GM19239 (cell line): ENCODE measurements around the gene MPG.

ENCODE experiments used
- DNase-seq: peaks from one replicate; pipeline ENCODE4 v3.0.0; 2011; ENCODE audit warnings: low spot score; ENCODE audit not compliant: insufficient read length
- FAIRE-seq: peaks from 2 replicates; lab custom pipeline; 2011; peaks lifted over from hg19 to GRCh38; lab: Jason Lieb, UNC

Gene MPG

DNA sequence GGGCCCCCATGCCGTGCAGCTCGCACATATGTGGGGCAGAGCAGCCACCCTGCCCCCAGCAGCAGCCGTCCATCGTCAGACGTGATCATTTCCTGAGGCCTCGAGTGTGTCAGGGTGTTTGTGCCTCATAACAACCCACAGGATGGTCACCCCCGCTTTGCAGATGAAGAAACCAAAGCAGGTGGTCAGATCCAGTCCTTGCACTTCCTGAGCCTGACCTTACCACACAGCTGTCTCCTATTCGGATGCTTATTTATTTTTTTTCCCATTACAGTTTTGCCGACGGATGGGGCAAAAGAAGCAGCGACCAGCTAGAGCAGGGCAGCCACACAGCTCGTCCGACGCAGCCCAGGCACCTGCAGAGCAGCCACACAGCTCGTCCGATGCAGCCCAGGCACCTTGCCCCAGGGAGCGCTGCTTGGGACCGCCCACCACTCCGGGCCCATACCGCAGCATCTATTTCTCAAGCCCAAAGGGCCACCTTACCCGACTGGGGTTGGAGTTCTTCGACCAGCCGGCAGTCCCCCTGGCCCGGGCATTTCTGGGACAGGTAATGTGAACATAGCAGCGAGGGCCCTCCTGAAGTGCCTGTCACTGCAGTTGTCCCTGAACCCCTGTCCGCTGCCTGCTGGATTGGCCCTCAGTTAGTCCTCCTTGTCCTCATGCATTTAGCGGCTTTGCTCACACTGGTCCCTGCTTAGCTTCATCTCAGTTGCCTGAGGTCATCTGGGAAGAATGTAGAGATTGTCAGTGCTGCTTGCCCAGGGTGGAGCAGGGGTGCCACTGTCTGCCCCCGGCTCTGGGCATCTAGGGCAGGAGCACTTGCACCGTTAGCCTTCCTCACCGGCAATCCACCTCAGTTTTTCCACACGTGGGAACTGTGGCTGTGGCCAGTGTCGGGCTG lies 1.4 kb downstream of the MPG start:
- FAIRE-seq (no peak), DNase-seq (no peak)

DNA sequence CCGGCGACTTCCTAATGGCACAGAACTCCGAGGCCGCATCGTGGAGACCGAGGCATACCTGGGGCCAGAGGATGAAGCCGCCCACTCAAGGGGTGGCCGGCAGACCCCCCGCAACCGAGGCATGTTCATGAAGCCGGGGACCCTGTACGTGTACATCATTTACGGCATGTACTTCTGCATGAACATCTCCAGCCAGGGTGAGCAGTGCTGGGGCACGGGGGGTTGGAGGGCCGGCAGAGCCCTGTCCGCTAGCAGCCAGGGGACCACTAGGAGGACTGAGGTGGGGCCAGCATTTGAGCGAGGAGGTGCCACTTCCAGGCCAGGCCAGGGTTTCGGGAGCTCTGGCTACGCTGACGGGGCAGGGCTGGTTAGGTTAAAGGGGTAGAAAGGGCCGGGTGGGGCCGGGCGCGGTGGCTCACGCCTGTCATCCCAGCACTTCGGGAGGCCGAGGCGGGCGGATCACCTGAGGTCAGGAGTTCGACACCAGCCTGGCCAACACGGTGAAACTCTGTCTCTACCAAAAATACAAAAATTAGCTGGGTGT lies 5.1 kb downstream of the MPG start:
- no peak for FAIRE-seq
- DNase-seq, result no peak

DNA sequence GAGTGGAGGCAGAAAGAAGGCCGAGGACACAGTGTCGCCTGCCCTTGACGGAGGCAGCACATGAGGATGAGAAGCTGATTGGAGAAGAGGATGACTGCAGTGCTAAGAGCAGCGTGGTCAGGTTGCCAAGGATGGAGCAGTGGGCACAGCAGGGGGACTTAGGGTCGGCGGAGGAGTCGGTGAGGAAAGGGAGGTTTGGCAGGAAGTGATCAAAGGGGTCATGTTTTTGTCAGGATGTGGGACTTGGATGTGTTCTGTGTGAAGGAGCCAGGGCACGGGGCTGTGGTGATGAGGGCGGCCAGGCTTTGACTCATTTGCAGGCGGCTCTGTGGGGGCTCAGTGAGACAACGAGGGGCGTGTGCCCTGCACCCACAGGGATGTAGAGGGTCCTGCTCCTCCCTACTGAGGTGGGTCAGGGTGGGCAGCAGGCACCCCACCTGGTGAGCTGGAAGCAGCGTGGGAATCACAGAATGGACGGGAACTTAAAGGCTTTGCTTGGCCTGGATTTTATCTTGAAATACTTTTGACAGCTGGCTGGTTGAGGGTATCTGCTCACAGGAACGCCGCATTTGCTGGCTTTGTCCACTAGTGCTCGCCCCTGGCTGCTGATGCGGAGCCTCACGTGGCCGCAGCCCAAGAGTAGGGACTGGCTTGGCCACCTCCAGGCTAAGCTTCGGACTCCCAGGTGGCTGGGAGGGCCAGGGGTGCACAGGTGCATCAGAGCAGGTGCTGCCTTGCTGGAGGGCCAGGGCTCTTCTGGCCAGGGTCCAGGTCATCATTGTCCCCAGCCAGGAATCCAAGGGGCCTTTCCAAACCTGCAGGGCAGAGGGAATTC lies 6.0 kb downstream of the MPG start:
- no peak for DNase-seq
- FAIRE-seq, result no peak

DNA sequence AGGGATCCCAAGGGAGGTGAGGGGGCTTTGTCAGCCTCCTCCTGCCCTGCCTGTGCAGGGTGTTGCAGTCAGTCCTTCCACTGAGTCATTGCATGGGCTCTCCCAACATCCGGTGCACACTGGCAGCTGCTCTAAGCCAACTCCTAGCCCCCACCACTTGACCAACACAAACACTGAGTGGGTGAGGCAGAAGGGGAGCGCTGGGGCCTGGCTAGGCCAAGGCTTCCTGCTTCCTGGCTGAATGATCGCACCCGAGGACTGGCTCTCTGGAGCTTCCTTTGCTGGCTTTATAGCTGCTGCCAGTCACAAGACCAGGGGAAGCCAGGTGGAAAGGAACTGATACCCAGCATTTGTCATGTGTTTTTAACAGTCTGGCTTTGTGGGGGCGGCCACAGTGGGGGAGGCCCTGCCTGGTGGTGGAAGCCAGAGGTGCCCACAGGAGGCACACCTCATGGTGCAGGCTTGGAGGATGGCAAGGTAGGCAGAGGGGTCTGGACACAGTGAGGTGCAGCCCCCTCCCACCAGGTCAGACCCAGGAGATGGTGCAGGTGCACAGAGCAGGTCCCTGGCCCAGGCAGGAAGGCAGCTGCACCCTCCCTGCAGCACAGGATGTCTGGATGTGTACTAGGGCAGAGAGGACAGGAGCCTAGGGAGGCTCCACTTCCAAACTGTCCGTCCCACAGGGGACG lies 6.8 kb downstream of the MPG start:
- FAIRE-seq (peak; percentile 84), DNase-seq (peak; percentile 73)

DNA sequence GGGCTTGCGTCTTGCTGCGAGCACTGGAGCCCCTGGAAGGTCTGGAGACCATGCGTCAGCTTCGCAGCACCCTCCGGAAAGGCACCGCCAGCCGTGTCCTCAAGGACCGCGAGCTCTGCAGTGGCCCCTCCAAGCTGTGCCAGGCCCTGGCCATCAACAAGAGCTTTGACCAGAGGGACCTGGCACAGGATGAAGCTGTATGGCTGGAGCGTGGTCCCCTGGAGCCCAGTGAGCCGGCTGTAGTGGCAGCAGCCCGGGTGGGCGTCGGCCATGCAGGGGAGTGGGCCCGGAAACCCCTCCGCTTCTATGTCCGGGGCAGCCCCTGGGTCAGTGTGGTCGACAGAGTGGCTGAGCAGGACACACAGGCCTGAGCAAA lies 7.4 kb downstream of the MPG start:
- no peak for DNase-seq
- FAIRE-seq, result no peak

DNA sequence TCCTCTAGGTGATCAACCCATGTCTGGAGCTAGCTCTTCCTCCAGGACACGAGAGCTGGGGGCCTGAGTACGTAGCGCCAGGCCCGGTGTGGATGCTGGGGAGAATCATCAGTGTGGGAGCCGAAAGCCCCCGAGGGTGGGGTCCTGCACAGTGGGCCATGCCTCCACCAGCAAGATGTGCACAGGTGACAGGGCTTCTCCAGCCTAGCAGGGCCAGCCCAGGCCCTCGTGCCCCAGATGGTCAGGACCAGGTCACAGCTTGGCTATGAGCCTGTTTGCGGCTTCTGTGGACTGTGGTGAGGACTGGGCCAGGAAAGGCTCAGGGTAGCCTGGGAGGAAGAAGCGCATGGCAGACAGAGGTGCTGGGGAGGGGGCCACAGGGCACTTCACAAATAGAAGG lies 7.8 kb downstream of the MPG start:
- no peak for FAIRE-seq
- no peak for DNase-seq

DNA sequence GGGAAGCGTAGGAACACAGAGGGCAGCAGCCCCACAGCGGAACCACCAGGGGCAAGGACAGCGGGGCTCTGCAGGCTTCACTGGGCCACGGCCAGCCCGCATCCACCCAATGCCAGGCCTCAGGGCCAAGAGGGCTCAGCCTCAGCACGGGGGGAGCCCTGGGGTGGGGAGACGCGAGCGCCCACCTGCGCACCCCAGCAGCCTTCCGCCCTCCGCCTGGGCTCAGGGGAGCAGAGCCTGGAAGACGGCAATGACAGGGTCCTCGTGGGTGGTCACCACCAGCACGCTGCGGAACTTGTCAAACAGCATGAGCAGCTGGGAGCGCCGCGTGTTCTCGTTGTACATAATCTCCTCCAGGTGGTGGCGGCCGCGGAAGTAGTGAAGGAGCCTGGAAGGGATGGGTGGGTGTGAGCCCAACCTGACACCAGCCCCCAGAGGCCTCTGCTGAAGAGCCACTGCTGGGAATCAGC lies 8.5 kb downstream of the MPG start:
- DNase-seq (no peak), FAIRE-seq (no peak)

DNA sequence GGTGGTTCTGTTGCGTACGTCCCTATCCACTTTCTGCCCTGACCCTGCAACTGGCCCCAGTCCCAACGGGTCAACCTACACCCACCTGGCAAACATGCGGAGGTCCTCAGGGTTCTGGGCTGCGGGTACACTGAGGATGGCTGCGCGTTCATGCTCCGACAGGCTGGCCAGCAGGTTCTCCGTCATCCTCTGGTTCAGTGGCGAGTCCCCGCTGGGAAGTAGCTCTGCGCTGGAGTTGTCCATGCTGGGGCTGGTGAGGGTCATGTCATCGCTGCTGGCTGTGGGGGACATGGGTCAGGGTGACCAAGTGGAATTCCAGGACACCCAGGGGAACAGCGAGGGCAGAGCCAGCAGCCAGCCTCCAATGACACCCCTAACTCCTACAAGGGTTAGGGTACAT lies 10.6 kb downstream of the MPG start:
- DNase-seq, result no peak
- FAIRE-seq, result no peak

DNA sequence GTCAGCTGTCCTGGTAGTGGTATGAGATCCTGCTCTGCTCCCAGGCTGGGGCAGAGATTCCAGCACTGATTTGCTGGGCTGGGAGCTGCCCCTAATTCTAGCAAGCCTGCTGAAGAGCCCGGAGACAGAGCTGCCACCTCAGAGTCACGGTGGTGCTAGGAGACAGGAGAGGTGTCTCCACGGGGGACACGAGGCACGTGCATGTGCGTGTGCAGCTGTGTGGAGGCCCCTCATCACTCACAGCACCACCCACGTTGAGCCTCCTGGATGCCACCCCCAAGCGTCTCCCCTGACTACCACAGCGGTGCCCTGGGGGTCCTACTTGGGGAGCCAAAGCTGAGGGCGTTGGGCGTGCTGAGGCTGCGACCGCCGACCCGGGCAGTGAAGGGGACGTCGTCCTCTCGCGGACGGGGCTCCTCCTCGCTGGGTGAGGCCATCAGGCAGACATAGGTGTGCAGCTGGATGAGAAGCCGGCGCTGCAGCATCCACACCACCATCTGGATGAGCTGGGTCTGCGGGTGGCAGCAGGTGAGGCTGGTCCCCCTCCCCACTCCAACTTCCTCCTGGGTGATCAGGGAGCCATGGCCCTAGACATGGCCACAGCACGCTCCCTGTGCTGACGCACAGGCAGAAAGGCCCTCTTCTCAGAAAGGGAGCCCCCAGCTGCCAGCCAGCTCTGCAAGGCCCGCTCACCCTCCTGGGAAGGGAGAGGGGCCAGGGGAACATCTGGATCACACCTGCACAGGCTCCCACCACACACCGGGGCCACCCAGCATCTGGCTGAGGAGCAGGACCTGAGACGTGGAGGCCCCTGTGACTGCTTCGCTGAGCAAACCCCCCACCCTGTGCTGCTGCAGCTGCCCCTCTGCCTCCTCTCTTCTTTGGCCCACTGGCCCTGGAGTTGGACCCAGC lies 11.6 kb downstream of the MPG start:
- FAIRE-seq, result no peak
- DNase-seq, result no peak

DNA sequence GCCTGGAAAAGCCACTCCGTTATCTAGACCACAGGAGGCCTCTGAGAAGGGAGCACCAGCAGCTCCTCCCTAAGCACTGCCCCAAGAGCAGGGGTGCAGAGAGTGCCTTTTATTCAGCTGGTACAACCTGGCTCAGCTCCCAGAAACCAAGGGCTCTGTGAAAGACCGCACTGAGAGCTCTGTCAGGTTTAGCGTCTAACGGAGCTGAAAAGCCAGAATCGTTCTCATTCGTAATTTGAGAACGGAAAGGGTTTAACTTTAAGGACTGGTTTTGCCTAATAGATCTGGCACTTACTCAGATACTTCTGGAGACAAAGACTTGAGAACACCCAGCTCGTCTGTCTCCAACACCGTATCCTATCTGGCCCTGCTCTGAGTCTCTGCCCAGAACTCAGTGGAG lies 13.5 kb downstream of the MPG start:
- FAIRE-seq (no peak), DNase-seq (no peak)

DNA sequence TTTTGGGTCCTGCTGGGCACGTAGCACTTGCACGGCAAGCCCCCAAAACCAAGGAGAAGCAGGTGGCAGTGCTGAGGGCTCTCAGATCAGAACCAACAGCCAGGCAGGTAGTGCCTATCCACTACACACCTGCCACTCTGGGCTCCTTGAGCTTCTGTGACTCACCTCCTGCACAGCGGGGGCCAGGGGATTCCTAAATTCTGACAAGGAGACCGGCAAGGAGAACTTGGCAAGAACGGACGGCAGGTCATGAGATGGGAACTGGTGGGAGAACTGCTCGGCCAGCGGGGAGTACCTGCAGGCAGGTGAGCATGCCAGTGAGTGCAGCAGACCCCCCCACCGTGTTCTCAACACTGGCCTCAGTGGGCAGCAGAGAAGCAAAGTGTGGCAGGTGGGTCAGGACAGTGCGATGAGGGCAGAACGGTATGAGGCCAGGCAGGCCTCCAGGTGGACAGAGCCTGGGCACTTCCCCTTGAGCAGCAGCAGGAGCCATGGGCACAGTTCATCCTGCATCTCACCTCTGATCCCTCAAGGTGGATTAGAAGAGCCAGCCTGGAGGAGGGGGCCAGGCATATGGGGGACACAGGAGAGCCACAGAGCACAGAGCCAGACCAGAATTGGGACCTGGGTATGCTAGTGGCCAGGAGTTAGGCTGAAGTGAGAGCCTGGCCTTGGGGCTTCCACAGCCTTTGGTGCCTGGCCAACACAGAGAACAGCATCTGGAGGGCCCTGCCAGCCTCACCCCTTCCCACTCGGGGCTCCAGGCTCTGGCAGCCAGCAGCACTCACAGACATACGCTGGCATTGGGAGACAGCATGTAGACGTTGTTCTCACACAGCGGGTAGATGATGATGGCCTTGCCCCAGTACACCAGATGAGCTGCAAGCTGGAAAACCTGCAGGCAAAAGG lies 14.7 kb downstream of the MPG start:
- DNase-seq (no peak), FAIRE-seq (no peak)

DNA sequence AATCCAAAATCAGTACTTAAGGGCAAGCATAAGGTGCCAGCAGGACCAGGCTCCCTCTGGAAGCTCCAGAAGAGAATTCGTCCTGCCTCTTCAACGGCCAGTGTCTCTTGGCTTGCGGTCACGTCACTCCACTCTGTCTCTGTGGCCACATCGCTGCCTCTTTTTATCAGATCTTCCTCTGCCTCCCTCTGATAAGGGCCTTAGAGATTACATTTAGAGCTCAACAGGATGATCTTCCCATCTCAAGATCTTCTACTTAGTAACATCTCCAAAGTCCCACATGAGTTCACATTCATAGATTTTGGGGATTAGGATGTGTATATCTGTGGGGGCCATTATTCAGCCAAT lies 16.9 kb downstream of the MPG start:
- DNase-seq, result no peak
- FAIRE-seq, result no peak

DNA sequence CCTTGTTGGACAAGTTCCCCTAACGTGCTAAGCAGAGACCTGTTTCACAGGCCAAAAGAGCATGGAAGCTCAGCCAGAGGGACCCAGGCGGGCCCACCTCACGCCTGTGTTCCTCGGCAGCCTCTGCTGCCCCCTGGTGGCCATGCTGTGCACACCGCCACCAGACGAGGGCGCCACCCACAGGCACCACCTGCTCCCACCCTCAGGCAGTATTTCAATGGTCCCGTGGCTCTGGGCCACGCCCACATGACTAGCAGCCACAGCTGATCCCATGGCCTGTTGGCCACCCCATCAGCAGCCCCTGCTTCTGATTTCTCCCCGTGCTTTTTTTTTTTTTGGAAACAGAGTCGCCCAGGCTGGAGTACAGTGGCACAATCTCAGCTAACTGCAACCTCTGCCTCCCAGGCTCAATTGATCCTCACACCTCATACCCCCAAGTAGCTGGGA lies 18.9 kb downstream of the MPG start:
- peak; percentile 90 for FAIRE-seq
- peak; percentile 96 for DNase-seq

DNA sequence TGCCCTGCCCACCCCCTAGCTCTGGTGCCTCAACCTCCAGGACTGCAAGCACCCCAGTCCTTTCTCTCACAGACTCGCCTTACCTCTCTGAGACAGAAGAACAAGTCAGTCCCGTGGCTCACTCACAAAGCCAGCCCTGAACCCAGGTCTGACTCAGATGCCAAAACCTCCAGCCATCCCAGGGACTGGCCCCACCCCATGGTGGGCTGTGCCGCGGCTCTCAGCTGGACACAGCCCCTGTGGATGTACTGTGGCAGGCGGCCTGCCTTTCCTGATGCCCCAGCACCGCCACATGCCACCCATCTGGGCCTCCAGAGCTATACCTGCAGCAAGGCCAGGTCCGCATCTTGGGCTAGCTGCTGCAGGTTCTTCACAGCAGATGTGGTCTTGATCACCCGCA lies 19.8 kb downstream of the MPG start:
- DNase-seq (no peak), FAIRE-seq (no peak)

DNA sequence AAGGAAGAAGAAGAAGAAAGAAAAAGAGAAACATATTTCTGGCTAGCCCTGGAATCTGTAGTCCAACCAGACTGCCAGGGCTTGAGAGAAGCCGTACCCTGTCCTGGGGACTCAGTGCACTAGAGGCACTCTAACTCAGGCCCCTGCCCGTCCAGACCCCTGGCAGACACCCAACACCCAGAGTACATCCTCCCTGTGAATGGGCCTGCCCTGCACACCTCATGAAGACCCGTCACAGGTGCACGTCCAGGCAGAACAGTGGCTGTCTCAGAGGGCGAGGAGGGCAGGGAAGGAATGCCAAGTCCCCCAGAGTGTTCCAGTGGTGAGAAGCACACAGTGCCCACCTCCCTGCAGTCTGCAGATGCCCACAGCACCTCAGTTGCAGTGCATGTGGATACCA lies 23.0 kb downstream of the MPG start:
- DNase-seq (no peak), FAIRE-seq (no peak)

DNA sequence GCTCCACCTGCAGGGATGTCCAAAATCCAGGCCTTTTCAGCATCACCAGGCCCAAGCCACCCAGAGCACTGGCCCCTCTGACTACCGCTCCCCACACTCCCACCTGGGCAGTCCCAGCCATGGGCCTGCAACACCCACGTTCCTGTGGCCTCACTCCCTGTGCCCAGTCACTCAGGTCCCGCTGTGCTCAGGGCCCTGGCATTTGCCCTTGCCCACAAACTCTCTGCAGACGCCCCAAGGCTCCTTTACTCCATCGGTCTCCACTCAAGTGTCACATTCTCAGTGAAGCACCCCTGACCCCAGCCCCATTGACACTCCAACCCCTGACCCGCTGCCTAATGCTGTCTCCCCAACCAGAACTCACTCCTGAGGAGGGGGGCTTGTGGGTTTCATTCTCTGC lies 23.6 kb downstream of the MPG start:
- no peak for DNase-seq
- no peak for FAIRE-seq

DNA sequence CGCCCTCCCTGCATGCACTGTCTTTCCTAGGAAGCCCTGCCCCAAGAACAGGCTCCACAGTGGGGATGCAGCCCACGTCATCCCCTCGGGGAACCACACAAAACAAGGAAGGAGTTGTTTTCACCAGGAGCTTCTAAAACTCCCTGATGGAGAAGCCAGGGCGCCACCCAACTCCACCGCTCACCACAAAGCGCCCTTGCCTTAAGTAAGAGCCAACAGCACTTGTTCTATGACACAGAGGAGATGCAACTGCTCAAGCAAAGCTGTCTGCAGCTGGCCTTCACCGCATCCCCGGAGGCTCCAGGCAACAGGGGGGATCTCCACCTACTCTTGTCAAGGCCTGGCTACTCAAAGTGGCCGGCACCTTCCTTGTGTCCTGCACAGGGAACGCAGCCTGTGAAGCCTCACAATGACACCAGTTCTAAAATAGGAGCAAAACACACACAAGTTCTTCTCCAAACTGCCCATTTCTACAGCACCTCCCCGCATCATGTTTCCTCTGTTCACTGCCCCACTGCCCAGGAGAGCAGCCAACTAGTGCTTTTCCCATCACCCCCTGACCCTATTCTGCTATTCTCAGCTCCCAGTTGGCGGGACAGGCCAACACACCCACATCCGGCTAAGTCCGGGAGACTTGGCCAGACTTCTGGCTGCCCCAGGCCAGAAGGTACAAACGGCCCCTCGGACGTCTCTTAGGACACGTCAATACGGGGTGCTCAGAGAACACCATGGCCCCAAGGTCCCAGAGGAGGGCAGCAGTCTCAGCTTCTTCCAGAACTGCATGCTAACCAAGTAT lies 24.2 kb downstream of the MPG start:
- FAIRE-seq, result no peak
- DNase-seq, result no peak

DNA sequence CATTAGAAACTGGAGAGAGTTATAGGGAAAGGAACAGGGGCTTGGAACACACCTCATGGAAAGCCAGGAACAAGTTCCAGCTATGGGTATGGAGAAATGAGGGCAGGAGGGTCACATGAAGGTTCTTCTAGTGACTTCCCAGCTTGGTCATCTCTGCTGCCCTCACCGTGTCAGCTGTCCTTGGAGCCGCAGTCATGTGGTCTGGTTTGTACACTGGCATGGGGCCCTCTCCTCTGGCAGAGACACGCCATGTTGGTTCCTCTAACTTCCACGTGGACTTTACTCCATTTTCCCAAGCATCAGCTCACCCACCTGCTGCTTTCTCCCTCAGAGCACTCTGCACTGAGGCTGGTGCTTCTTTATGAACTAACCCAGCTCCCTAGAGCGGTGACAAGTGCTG lies 26.3 kb downstream of the MPG start:
- FAIRE-seq, result no peak
- DNase-seq, result no peak
